ENCODE results near the gene FLNC.

Gene FLNC

DNA sequence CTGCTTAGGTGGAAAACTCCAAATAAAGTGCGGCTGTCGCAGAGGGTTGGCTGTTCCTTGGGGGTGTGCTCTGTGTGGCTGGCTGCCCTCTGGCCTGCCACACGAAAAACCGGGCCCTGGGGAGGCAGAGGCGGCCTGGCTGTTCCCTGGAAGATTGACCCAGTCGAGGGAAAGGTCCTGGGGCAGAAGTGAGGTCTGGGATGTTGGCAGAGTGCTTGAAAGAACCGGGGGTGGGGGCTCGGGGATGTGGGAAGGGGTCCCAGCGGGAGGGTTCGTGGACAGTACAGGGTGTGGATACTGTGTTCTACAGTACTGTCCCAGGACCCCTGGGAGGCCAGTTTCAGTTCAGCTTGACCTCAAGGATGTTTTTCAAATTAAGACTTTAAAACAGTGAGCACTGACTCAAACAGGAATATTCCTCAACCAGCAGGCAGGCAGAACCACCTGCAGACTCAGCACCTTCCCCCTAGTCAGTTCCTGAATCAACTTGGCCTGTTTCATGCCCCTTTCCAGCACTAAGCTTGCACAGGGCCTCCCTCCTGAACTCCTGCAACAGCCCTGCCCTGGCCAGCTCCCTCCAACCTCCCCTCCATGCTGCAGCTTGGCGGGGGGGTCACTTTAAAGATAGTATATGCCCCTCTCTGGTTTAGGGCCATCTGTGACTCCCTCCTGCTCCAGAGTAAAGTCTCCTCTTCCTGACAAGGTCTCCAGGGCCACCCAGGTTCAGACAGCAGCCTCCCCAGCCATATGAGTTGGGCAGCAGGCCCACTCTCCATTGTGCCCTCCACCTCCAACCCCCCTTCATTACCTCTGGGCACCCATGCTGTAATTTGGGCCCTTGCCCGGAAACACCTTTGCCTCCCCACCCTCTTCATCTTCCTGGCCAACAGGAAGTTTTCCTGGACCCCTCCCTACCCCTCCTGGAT is 29.3 kb downstream of the FLNC start:
- Mint-ChIP-seq H3K27ac (peak overlapping the region; percentile 72 to 82 (median 82)), H3K27me3 (ENCODE audit: low read depth) (no peaks in the 10 kb centered on the region), H3K9me3 (no peaks in the 10 kb centered on the region), H3K4me3 (no peak overlapping the region), H3K36me3 (ENCODE audit: low read depth) (peaks cover 14% of the 10 kb centered on the region), H3K4me1 (peaks cover 37% of the 10 kb centered on the region)
- TF ChIP-seq, protein P1, sequence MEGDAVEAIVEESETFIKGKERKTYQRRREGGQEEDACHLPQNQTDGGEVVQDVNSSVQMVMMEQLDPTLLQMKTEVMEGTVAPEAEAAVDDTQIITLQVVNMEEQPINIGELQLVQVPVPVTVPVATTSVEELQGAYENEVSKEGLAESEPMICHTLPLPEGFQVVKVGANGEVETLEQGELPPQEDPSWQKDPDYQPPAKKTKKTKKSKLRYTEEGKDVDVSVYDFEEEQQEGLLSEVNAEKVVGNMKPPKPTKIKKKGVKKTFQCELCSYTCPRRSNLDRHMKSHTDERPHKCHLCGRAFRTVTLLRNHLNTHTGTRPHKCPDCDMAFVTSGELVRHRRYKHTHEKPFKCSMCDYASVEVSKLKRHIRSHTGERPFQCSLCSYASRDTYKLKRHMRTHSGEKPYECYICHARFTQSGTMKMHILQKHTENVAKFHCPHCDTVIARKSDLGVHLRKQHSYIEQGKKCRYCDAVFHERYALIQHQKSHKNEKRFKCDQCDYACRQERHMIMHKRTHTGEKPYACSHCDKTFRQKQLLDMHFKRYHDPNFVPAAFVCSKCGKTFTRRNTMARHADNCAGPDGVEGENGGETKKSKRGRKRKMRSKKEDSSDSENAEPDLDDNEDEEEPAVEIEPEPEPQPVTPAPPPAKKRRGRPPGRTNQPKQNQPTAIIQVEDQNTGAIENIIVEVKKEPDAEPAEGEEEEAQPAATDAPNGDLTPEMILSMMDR (IDR thresholded peaks at IDR 0.05; ENCODE audit: unreplicated experiment in 3 of 3): no peak

DNA sequence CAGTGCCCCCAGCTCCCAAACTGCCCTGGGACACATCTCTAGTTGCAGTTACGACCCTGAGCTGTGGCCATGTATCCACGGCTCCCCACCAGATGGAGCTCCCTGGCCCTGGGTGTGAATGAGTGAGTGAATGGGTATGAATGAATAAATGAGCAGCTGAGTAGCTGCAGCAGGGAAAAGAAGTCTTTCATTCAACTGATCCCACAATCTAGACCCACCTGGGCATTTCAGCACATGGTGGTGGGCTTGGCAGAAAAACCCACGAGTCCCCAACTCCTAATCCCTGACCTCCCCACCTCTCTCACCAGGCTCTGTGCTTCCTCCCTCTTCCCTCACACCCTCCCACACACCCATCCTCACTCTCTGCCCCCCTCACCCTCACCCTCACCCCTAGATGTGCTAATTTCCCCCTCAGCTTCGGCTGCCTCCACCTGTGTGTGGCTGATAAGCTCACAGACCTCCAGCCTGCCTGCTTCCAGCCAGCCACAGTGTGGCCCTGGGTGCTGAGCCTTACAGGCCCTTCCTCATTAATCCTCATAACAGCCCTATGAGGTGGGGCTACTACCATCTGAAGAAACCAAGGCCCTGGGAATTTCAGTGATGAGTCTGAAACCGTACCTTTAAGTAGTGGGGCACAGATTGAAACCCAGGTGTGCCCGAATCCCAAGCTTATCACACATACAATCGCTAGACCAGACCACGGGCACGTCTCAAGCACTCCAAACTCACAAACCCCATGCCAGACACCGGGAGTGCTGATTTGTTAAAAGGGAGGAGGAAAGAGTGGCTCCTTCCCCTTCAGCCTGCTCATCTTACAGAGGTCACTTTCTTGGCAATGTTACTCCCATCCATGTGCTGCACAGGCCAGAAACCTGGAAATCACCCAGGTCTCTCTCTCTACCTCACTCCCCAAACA is 30.2 kb downstream of the FLNC start:
- TF ChIP-seq, protein P1 (IDR thresholded peaks at IDR 0.05; ENCODE audit: unreplicated experiment in 3 of 3): no peak
- peaks cover 18% of the 10 kb centered on the region for H3K36me3 Mint-ChIP-seq (ENCODE audit: low read depth)
- H3K4me3 Mint-ChIP-seq: peak overlapping the region; percentile 19 to 48 (median 39)
- no peaks in the 10 kb centered on the region for H3K27me3 Mint-ChIP-seq (ENCODE audit: low read depth)
- peak overlapping the region; percentile 72 to 82 (median 82) for H3K27ac Mint-ChIP-seq
- H3K9me3 Mint-ChIP-seq: no peaks in the 10 kb centered on the region
- peaks cover 40% of the 10 kb centered on the region for H3K4me1 Mint-ChIP-seq

DNA sequence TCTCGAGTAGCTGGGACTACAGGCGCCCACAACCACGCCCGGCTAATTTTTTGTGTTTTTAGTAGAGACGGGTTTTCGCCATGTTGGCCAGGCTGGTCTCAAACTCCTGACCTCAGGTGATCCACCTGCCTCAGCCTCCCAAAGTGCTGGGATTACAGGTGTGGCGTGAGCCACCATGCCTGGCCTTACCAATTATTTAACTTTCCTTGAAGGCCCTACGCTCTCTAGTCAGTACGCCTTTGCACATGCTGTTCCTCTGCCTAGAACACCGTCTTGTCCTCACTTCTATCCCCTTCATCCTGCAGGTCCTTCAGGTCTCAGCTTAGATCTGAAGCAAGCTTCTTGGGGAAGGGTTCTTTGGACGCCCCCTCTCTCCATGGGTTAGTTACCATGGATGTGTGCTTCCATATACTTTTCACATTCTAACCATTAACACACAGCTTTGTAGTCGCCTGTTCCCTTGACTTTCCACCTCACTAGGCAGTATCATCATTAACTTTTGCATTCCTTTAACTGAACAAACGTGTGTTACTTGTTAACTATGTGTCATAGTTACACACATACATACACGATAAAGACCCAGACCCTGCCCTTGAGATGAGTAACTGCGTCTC is 31.9 kb downstream of the FLNC start:
- H3K27me3 Mint-ChIP-seq (ENCODE audit: low read depth): no peaks in the 10 kb centered on the region
- H3K36me3 Mint-ChIP-seq (ENCODE audit: low read depth): peaks cover 16% of the 10 kb centered on the region
- peak overlapping the region; percentile 95 to 98 (median 96) for H3K4me3 Mint-ChIP-seq

DNA sequence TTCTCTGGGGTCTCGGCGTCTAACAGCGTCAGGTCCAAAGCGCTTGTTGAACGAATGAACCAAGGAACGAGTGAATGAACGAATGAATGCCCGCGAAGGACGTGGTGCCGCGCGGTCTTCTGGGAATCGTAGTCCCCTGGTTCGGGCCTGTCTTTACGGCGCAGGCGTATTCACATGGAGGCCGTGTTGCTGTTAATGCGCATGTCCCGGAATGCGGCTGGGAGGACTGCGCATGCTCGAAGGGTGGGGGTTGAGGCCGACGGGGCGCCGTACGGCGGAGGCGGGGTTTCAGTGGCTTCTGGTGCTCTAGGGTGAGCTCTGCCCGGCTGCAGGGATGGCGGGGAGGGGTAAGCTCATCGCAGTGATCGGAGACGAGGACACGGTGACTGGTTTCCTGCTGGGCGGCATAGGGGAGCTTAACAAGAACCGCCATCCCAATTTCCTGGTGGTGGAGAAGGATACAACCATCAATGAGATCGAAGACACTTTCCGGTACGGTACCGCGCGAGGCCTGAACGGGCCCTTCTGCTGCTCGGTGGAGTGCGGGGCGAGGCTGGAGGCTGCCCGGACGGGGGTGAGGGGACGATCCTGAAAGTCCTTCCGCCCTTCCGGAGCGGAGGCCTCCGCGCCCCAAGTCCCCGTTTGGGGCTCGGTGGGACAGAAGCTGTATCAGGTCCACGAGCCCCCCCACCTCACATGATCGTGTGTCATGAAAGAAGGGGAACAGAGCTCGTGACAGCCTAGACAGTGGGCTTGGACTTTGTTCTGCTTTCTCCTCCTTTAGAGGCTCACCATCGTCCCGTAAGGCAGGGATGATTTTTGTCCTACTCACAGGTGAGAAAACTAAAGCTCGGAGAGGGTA is 32.6 kb downstream of the FLNC start, which contains the start of gene ATP6V1F:
Gene ATP6V1F (plus strand): TSS at position 286 of the 862 bp plus-strand sequence. CDS start 49 bp downstream, at position 335.
- H3K4me1 Mint-ChIP-seq: peaks cover 55% of the 10 kb centered on the region
- H3K9me3 Mint-ChIP-seq: no peaks in the 10 kb centered on the region
- TF ChIP-seq, protein P1 (IDR thresholded peaks at IDR 0.05; ENCODE audit: unreplicated experiment in 3 of 3): no peak
- H3K4me3 Mint-ChIP-seq: peak within 1 kb of the TSS; percentile 95 to 98 (median 96)
- H3K36me3 Mint-ChIP-seq (ENCODE audit: low read depth): peaks cover 18% of the 10 kb centered on the region
- peaks cover 3% of the 10 kb centered on the region for H3K27me3 Mint-ChIP-seq (ENCODE audit: low read depth)
- H3K27ac Mint-ChIP-seq: peak within 1 kb of the TSS; percentile 90 to 97 (median 92)

More for the DNA sequence above, 31.9 kb downstream of the FLNC start:
- H3K4me1 Mint-ChIP-seq: peaks cover 50% of the 10 kb centered on the region
- H3K27ac Mint-ChIP-seq: peak overlapping the region; percentile 90 to 97 (median 92)
- TF ChIP-seq, protein P1 (IDR thresholded peaks at IDR 0.05; ENCODE audit: unreplicated experiment in 3 of 3): no peak
- H3K9me3 Mint-ChIP-seq: no peaks in the 10 kb centered on the region
